LNCaP clone FGC (cell line): ENCODE data around the gene CNGB1.
"Not testable (repeated sequence)": the region's sequence is repeated elsewhere in the genome, so short reads cannot be mapped to it uniquely, and the experiment has no call there.

Experiments used
- DNase-seq: peaks from one replicate; pipeline ENCODE4 v3.0.0-alpha.2; 2011; ENCODE audit warnings: low read depth
- H3K4me3 ChIP-seq: 2 replicates; pipeline ENCODE4 v1.5.1; 2011; ENCODE audit warnings: mild to moderate bottlenecking, low read depth, low read length, control low read depth
- CTCF ChIP-seq: IDR thresholded peaks from 2 replicates; pipeline ENCODE4 v1.5.1; 2012; ENCODE audit warnings: mild to moderate bottlenecking; ENCODE audit not compliant: control insufficient read depth, insufficient read depth; ENCODE audit errors: extremely low read depth

CNGB1 gene

GRCh38 chr16:58010886-58011285 is 40.0 kb upstream of the CNGB1 start:
- no peak for DNase-seq
- no peak overlapping the region for H3K4me3 ChIP-seq
- no peak for TF ChIP-seq CTCF

GRCh38 chr16:58009856-58010416 is 39.0 kb upstream of the CNGB1 start:
- no peak for DNase-seq
- TF ChIP-seq CTCF, result no peak
- H3K4me3 ChIP-seq, result no peak overlapping the region

- DNase-seq, H3K4me3 ChIP-seq: not testable (repeated sequence)
Observed at GRCh38 chr16:58004736-58005135, 33.8 kb upstream of the CNGB1 start.

- no peak overlapping the region for H3K4me3 ChIP-seq
- DNase-seq, result no peak
- TF ChIP-seq CTCF, result no peak
Observed at GRCh38 chr16:58002936-58003335, 32.0 kb upstream of the CNGB1 start.

GRCh38 chr16:58002416-58002800 is 31.5 kb upstream of the CNGB1 start:
- no peak for DNase-seq
- TF ChIP-seq CTCF, result no peak
- no peak overlapping the region for H3K4me3 ChIP-seq

GRCh38 chr16:58001781-58002415 is 31.0 kb upstream of the CNGB1 start:
- TF ChIP-seq CTCF, result no peak
- peak overlapping the region; percentile 86 for H3K4me3 ChIP-seq
- DNase-seq, result no peak

GRCh38 chr16:58000706-58001676 is 30.1 kb upstream of the CNGB1 start, which contains the start of gene USB1:
Gene USB1 (plus strand): TSS chr16:58001407. CDS start chr16:58001484, 77 bp downstream.
- peak; percentile 52 for DNase-seq
- peak within 1 kb of the TSS; percentile 86 for H3K4me3 ChIP-seq
- TF ChIP-seq CTCF, result peak; percentile 80
